GM19372 (cell line): ENCODE results near the gene FAR1.
A peak's percentile ranks its signal among the peaks of the same experiment; 100 is the strongest.
"Not testable (repeated sequence)": the region's sequence is repeated elsewhere in the genome, so short reads cannot be mapped to it uniquely, and the experiment has no call there.

Experiments
- ATAC-seq: cut with Tn5 transposase; IDR thresholded peaks from one replicate; pipeline ENCODE4 v1.9.1; 2021; ENCODE audit warnings: mild to moderate bottlenecking, low read depth, moderate library complexity; ENCODE audit not compliant: unreplicated experiment

FAR1 gene

DNA sequence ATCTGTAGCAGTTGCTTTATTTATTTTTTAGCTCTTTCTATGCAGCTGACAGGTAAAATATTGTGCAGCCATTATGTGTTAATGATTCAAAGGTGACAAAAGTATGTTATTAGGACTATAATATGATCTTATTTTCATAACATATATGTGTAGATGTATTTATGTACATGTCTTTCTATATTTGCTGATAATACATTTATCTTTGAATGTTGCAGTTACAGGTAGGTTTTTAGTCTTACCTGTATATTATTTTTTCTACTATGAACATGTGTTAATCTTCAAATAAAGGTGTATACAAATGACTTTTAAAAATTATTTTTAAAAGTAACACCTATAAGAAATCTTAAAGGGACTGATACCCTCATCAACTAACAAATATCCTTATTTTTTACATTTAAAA, 33.6 kb downstream of the FAR1 start:
- no peak for ATAC-seq

- ATAC-seq, result no peak
Observed at GRCh38 chr11:13705710-13706109, 37.2 kb downstream of the FAR1 start.

DNA sequence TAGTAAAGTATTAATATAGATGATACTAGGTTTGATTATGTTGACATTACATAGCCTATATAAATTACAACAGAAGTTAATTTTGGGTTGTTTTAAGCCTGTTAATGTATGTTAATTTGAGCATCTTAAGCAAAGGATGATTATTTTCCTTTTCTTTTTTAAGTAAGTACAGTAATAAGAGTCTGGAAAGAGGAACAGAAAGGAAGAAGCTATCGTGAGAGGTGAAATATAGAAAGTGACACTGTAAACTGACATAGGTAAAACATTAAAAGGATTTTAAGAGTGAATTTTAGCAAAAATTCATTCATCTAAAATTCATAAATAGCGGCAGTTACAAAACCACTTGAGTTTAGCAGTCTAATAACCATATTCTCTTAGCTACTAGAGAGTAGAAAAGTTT, 45.5 kb downstream of the FAR1 start:
- peak; percentile 53 for ATAC-seq

GRCh38 chr11:13717331-13717730, 48.9 kb downstream of the FAR1 start:
- no peak for ATAC-seq

DNA sequence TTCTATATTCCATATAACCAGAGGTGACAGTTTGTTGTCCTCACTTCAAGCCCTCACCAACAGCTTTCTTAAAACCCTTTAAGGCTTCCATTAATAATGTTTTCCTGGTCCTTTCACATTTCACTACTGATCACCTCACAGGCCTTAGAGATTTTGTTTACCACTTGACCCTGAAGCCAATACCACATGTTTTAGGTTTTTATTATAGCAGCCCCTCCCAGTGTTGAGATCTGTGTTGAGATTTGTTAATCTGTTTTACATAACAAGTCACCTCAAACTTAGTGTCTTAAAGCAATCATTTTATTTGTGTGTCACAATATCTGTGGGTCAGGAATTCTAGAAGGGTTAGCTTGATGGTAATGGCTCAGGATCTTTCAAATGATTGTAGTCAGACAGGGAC, 49.9 kb downstream of the FAR1 start:
- ATAC-seq, result no peak

GRCh38 chr11:13720940-13721339, 52.5 kb downstream of the FAR1 start:
- no peak for ATAC-seq

DNA sequence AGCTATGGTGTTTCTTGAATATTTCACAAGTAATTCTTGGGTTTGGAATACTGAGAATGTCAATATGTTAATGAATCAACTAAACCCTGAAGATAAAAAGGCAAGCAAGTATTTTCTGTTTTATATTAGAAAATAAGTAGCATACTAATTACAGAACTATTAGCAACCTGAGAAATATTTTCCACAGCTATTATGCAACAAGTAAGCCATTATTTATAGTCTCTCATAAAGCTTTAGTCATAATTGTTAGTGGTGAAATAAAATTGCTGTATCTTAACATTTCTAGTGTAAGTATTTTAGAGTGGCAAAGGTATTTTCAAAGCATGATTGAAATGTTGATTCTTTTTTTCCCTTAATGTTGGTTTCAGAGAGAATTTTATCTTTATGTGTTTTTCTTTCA, 53.3 kb downstream of the FAR1 start:
- no peak for ATAC-seq

- ATAC-seq, result no peak
Observed at GRCh38 chr11:13726456-13726855, 58.0 kb downstream of the FAR1 start.

- ATAC-seq, result no peak
Observed at GRCh38 chr11:13728076-13728475, 59.6 kb downstream of the FAR1 start.

DNA sequence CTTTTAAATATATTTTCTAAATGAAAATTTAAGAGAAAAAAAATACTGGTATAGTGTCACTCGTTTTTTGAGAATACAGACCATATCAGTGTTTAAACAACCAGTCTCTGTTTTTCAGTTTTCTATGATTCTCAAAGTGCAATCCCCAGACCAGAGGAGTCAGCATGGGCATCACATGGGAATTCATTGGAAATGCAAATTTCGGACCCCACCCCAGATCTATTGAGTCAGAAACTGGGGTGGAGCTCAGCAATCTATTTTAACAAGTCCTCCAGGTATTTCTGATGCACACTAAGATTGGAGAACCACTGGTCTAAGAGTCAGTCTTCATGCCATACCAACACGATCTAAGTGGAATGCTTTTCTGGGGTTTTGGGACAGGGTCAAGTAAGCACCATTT, 66.1 kb downstream of the FAR1 start:
- ATAC-seq, result no peak

DNA sequence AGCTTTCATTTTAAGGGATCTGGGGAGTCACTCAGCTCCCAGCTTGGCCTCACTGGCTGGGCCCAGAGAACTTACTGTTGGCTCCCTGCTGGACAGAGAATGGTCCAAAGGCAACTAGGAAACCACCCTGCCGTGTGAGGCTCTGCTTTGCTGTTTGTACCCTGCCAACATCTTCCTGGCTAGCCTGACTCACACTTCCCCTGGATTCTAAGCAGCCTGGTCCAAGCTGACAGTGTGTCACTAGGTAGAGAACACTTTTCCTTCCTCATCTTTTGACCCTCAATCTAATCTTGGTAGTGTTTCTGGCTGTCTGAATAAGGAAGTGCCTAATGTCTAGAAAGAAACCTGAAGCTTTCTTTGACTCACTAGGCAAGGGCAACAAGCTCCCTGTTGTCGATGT, 76.7 kb downstream of the FAR1 start:
- no peak for ATAC-seq

DNA sequence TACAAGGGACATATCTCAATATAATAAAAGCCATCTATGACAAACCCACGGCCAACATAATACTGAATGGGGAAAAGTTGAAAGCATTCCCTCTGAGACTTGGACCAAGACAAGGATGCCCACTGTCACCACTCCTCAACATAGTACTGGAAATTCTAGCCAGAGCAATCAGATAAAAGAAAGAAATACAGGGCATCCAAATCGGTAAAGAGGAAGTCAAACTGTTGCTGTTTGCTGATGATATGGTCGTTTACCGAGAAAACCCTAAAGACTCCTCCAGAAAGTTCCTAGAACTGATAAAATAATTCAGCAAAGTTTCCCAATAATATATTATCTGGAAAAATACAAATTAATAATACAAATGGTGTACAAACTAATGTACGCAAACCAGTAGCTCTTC, 84.8 kb downstream of the FAR1 start:
- ATAC-seq, result not testable (repeated sequence)

DNA sequence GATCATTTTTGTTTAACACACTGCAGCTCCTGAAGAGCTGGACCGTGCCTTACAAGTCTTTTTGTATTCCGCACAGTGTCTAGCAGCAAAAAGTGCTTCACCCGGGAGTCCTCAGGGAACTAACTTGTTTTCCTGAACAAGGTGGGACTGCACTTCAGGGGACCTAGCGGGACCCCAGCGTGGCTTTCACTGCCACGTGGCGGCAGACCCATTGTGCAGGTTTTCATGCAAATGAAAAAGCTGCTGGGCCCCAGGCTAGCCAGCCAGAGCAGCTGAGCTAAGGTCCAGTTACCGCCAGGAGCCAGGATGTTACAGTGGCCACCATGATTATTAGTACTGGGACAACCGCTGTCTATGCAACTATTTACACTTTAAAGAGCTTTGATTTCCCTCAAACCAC, 90.6 kb downstream of the FAR1 start:
- ATAC-seq, result no peak

- no peak for ATAC-seq
Observed at GRCh38 chr11:13760115-13760514, 91.6 kb downstream of the FAR1 start.

DNA sequence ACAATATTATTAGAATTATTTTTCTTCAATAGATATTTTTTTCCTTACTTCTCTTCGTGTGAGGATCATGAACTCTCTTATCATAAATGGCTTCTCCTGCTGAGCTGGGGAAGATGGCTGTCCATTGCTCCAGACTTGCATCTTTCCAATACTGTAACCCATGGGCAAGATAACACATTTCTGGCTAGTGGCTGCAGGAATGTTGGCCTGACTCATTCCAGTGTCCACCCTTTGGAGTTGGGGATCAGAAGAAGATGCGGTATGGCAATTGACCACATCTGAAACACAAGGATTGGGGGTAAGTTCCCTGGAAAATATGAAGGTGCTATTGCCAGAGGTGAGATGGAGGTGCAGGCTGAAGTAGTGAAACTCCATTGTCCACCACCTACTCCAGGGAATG, 92.8 kb downstream of the FAR1 start:
- no peak for ATAC-seq

DNA sequence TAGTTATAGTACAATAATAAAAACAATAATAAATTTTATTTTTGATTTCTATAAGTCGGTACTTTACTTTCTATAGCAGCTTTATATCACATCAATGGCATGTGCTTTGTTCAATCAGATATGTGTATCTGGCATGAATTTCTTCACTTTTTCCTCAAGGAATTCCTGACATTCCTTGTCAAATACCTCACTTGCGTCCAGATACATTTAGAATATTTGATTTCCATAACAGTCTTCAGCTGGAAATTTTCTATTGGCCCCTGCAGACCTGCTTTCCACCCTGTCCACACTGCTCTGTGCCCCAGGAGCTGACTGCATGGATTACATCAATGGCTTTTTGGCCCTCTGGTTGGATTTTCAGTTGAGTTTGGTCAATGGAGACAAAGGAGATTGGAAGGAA, 93.2 kb downstream of the FAR1 start:
- no peak for ATAC-seq

- ATAC-seq, result no peak
Observed at GRCh38 chr11:13762718-13763117, 94.2 kb downstream of the FAR1 start.

DNA sequence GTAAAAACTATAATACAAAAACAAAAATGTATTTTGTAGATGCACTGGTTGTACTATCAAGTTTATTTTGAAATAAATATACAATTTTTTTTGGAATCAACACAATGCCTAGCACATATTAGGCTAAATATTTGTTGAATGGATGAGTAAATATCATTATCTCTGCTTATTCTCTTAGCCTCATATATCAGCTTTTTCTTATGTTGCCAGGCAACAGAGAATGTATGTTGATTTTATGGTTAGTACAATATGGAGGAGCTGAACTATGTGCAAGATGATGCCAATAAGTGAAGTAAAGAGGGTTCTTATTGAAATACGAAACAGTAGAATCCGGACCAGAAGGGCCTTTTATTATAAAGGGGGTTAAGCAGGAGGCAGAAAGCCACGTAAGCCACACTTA, 94.9 kb downstream of the FAR1 start:
- ATAC-seq, result no peak

DNA sequence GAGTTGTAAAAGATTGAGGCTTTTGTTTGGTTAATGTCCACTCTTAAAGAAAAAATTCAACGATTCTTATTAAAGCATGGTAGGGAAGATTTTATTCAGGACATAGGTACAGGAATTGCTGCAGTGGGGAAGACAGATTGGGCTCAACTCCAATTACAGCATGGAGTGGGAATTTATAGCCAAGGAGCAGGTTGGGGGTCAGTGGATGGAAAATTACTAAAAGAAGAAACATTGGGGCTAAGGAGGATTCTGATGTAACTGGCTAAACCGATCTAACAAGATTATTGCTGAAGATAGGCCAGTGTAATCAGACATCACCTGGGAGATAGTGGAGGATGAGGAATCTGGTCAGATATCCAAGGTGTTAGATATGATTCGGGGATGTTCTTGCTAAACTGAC, 97.4 kb downstream of the FAR1 start:
- no peak for ATAC-seq

DNA sequence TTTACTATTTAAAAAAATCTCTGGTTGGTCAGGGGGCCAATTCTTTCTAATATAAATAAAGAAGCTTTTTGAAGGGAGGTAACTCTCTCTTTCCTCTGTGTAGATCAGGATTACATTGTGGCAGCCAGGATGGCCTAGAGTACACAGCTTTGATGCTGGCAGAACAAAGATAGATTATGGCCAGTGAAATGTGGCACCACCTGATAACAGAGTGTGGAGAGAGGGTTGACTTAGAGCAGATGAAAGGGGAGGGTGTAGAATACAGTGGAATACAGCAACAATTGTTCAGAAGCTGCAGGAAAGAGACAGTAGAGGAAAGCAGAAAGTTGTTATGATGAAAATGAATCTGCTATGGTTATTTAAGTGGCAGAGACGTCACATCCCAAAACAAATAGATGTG, 99.0 kb downstream of the FAR1 start:
- ATAC-seq, result no peak

- ATAC-seq, result no peak
Observed at GRCh38 chr11:13769188-13769587, 100.7 kb downstream of the FAR1 start.

DNA sequence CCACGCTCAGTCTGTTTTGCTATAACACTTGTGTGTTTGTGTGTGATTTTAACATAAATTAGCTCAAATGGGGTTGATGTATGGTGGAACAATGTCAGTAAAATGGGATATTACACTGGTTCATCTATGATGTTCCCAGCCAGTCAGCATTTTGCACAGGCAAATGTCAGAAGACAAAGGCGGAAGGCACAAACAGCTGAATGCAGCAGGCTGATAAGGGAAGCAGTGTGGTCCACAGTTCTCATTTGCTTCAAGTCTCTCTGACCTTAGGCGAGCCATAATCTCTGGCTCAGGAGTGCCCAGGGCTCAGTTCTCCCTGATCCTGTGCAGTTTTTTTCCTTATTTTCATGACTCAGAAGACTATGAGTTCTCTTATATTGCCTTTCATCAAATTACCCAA, 102.7 kb downstream of the FAR1 start:
- no peak for ATAC-seq

DNA sequence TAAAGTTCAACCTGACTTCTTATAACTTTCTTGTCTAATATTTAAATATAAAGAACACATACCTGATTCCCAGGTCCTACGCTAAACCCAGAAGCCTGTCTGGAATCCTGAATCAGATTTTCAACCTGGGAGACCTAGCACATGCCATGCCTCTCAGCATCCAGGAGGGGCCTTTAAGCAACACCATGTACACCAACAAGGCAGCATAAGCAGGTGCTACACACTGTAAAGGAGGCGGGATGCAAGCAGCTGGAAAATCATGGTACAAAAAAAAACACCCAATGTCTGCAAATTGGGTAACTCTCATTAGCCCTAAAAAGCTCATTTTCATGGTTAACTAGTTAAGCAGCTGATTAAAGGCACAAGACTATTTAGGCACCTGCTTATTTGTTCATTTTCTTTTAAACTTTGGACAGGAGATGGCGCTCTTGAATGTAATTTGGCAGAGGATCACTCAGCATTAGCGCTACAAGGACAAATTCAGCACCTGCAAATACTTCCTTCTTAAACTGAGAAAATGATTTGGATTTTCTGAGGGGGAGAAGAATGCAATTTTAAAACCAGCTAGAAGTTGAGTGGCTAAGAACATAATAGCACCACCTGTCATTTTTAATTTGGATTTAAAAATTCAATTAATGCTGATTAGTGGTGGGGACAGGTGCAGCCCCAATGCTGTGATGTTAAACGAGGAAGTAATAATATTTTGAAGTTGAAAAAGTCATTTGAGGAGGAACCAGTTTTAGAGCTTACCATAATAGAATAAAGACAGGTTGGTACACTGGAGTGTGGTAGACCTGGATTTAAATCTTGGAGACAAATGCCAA, 104.0 kb downstream of the FAR1 start:
- ATAC-seq, result peak; percentile 69
